HepG2 (cell line): ENCODE data around the gene CLUH. TPM values are rescaled to one million over a fixed set of nuclear protein-coding genes. Genes with fewer than 3 reads are reported as not detected.

Source experiments
- PPARG ChIP-seq: conservative IDR thresholded peaks from 2 replicates; pipeline ENCODE4 v1.6.1; 2016; ENCODE audit warnings: missing biosample characterization, missing genetic modification reagents
- RCOR2 ChIP-seq: IDR thresholded peaks from 2 replicates; pipeline ENCODE4 v1.6.1; 2016; ENCODE audit warnings: missing biosample characterization, missing genetic modification reagents
- SYNCRIP ChIP-seq: fragments of 200-400 bp; formaldehyde crosslinking; IDR thresholded peaks from 2 replicates; pipeline ENCODE4 v1.6.1; 2018; ENCODE audit warnings: mild to moderate bottlenecking, low read depth, low read length; ENCODE audit not compliant: insufficient read depth
- YY1 ChIP-seq: IDR thresholded peaks from 2 replicates; pipeline ENCODE4 v1.6.1; 2011; ENCODE audit warnings: low read length, low read depth, moderate library complexity, mild to moderate bottlenecking; ENCODE audit not compliant: insufficient read depth, insufficient replicate concordance
- ZNF354B ChIP-seq: sonication (generic); formaldehyde crosslinking; IDR thresholded peaks from 2 replicates; pipeline ENCODE4 v1.8.0; 2022; ENCODE audit warnings: mild to moderate bottlenecking, missing genetic modification reagents
- ZNF44 ChIP-seq: sonication (generic); formaldehyde crosslinking; IDR thresholded peaks from 2 replicates; pipeline ENCODE4 v1.5.1; 2020; ENCODE audit warnings: mild to moderate bottlenecking, missing genetic modification reagents
- ZNF652 ChIP-seq: IDR thresholded peaks from 2 replicates; pipeline ENCODE4 v1.6.1; 2016; ENCODE audit warnings: low read depth, borderline replicate concordance
- polyA plus RNA-seq, 8 experiments: library from polyadenylated mRNA; depleted of rRNA in 3 of 8; stranded (reverse) in 7 of 8; unstranded in 1 of 8; fragments of >200 nt; fragmentation: Illumina TruSeq in 4 of 8; extraction: Trizol in 4 of 8; gene quantifications; 2 replicates each; pipeline versions ENCODE4 v1.2.1 to v1.2.3, GENCODE V29; 2011 to 2016; ENCODE audit warnings: low read depth in 4 of 8, missing spikeins in 1 of 8, mixed read lengths in 1 of 8; ENCODE audit not compliant: insufficient read depth in 1 of 8
- total RNA-seq, 5 experiments: library from RNA; depleted of rRNA; stranded (reverse); fragments of >200 nt; fragmentation: Illumina TruSeq; extraction: Trizol; gene quantifications; 2 replicates each; pipeline ENCODE4 v1.2.3, GENCODE V29; 2016; ENCODE audit warnings: low read depth in 1 of 5
- TF ChIP-seq, protein P1 (sequence below): sonication (generic); formaldehyde crosslinking; IDR thresholded peaks from 2 replicates; pipeline ENCODE4 v1.4.0; 2020; ENCODE audit warnings: missing genetic modification reagents, borderline replicate concordance
- TF ChIP-seq, protein P2 (sequence below), 2 experiments: fragments of 450-650 bp in 1 of 2; sonication (generic) in 1 of 2; formaldehyde crosslinking; IDR thresholded peaks; 2 replicates each; pipeline versions ENCODE4 v1.5.0 to v1.8.0; 2020 to 2022; ENCODE audit warnings: mild to moderate bottlenecking in 1 of 2, missing genetic modification reagents in 1 of 2
- TF ChIP-seq, protein P3 (sequence below): sonication (generic); formaldehyde crosslinking; IDR thresholded peaks from 2 replicates; pipeline ENCODE4 v1.5.1; 2020; ENCODE audit warnings: missing genetic modification reagents, mild to moderate bottlenecking, borderline replicate concordance
- TF ChIP-seq, protein P4 (sequence below): sonication (generic); formaldehyde crosslinking; IDR thresholded peaks from 2 replicates; pipeline ENCODE4 v1.4.0; 2020; ENCODE audit warnings: mild to moderate bottlenecking, missing genetic modification reagents
- TF ChIP-seq, protein P5 (sequence below): sonication (generic); formaldehyde crosslinking; IDR thresholded peaks from 2 replicates; pipeline ENCODE4 v1.4.0; 2020; ENCODE audit warnings: missing genetic modification reagents, low read depth, mild to moderate bottlenecking, borderline replicate concordance
- TF ChIP-seq, protein P6 (sequence below): sonication (generic); formaldehyde crosslinking; IDR thresholded peaks from 2 replicates; pipeline ENCODE4 v1.5.0; 2020; ENCODE audit warnings: missing genetic modification reagents
- TF ChIP-seq, protein P7 (sequence below): sonication (generic); formaldehyde crosslinking; IDR thresholded peaks from 2 replicates; pipeline ENCODE4 v1.4.0; 2020; ENCODE audit warnings: mild to moderate bottlenecking, low read depth, missing genetic modification reagents

Gene CLUH
- total and polyA plus RNA-seq, 2 of the 13 experiments (the other 11 are each of a cell fraction or from before 2014, with no cell fraction given), result 30.9 to 60.5 TPM

DNA sequence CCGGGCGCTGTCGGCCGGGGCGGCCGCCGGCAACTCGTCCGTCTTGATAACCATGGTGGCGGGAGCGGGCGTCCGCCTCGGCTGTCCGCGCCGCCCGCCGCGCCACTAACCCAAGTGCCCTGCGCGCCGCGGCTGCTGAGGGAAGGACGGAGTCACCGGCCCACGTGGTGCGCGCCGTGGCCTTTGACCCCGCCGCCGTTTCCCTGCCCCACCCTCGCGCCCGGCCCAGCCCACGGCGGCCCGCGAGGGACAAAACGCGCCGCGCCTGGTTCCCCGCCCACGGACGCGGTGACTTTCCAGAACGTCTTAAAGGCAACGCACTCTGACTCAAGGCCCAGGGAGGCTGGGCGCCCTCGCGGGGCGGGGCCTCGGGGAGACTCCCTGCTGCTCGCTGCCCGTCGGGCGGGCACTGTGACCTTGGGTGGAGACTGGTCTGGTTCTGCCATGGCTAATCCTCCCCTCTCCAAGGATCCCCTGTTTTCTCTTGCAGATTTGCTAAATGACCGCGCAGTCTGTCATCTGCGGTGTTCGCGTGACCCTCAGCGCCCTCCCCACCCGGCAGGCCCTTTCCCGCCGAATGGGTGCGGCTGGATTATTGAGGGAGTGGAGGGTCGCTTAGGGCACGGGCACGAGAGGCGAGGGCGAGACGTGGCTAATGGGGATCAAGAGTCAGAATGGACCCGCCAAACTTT lies at the start of gene CLUH (continued):
- TF ChIP-seq, protein P1, sequence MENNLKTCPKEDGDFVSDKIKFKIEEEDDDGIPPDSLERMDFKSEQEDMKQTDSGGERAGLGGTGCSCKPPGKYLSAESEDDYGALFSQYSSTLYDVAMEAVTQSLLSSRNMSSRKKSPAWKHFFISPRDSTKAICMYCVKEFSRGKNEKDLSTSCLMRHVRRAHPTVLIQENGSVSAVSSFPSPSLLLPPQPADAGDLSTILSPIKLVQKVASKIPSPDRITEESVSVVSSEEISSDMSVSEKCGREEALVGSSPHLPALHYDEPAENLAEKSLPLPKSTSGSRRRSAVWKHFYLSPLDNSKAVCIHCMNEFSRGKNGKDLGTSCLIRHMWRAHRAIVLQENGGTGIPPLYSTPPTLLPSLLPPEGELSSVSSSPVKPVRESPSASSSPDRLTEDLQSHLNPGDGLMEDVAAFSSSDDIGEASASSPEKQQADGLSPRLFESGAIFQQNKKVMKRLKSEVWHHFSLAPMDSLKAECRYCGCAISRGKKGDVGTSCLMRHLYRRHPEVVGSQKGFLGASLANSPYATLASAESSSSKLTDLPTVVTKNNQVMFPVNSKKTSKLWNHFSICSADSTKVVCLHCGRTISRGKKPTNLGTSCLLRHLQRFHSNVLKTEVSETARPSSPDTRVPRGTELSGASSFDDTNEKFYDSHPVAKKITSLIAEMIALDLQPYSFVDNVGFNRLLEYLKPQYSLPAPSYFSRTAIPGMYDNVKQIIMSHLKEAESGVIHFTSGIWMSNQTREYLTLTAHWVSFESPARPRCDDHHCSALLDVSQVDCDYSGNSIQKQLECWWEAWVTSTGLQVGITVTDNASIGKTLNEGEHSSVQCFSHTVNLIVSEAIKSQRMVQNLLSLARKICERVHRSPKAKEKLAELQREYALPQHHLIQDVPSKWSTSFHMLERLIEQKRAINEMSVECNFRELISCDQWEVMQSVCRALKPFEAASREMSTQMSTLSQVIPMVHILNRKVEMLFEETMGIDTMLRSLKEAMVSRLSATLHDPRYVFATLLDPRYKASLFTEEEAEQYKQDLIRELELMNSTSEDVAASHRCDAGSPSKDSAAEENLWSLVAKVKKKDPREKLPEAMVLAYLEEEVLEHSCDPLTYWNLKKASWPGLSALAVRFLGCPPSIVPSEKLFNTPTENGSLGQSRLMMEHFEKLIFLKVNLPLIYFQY (CRISPR knock-in tag), result peak; percentile 64; the same call in 1 of the 2 replicates
- TF ChIP-seq, protein P2, sequence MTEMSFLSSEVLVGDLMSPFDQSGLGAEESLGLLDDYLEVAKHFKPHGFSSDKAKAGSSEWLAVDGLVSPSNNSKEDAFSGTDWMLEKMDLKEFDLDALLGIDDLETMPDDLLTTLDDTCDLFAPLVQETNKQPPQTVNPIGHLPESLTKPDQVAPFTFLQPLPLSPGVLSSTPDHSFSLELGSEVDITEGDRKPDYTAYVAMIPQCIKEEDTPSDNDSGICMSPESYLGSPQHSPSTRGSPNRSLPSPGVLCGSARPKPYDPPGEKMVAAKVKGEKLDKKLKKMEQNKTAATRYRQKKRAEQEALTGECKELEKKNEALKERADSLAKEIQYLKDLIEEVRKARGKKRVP (CRISPR knock-in tag; IDR thresholded peaks at IDR 0.05), result peak in 1 of 2 experiments; percentile 50; a peak in 2 of 4 replicates
- TF ChIP-seq SYNCRIP, result no peak
- peak; percentile 70 for TF ChIP-seq PPARG (CRISPR knock-in tag)
- TF ChIP-seq, protein P3, sequence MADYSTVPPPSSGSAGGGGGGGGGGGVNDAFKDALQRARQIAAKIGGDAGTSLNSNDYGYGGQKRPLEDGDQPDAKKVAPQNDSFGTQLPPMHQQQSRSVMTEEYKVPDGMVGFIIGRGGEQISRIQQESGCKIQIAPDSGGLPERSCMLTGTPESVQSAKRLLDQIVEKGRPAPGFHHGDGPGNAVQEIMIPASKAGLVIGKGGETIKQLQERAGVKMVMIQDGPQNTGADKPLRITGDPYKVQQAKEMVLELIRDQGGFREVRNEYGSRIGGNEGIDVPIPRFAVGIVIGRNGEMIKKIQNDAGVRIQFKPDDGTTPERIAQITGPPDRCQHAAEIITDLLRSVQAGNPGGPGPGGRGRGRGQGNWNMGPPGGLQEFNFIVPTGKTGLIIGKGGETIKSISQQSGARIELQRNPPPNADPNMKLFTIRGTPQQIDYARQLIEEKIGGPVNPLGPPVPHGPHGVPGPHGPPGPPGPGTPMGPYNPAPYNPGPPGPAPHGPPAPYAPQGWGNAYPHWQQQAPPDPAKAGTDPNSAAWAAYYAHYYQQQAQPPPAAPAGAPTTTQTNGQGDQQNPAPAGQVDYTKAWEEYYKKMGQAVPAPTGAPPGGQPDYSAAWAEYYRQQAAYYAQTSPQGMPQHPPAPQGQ (CRISPR knock-in tag), result peak; percentile 36; the same call in 1 of the 2 replicates
- TF ChIP-seq, protein P4, sequence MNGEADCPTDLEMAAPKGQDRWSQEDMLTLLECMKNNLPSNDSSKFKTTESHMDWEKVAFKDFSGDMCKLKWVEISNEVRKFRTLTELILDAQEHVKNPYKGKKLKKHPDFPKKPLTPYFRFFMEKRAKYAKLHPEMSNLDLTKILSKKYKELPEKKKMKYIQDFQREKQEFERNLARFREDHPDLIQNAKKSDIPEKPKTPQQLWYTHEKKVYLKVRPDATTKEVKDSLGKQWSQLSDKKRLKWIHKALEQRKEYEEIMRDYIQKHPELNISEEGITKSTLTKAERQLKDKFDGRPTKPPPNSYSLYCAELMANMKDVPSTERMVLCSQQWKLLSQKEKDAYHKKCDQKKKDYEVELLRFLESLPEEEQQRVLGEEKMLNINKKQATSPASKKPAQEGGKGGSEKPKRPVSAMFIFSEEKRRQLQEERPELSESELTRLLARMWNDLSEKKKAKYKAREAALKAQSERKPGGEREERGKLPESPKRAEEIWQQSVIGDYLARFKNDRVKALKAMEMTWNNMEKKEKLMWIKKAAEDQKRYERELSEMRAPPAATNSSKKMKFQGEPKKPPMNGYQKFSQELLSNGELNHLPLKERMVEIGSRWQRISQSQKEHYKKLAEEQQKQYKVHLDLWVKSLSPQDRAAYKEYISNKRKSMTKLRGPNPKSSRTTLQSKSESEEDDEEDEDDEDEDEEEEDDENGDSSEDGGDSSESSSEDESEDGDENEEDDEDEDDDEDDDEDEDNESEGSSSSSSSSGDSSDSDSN (CRISPR knock-in tag), result peak; percentile 41; the same call in 1 of the 2 replicates
- TF ChIP-seq, protein P5, sequence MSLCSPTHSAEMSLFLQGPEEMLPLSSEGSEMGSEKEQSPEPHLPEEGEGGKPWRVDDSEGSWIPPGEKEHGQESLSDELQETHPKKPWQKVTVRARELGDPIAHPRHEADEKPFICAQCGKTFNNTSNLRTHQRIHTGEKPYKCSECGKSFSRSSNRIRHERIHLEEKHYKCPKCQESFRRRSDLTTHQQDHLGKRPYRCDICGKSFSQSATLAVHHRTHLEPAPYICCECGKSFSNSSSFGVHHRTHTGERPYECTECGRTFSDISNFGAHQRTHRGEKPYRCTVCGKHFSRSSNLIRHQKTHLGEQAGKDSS, result peak; percentile 62; the same call in 1 of the 2 replicates
- no peak for TF ChIP-seq RCOR2 (CRISPR knock-in tag)
- TF ChIP-seq, protein P6, sequence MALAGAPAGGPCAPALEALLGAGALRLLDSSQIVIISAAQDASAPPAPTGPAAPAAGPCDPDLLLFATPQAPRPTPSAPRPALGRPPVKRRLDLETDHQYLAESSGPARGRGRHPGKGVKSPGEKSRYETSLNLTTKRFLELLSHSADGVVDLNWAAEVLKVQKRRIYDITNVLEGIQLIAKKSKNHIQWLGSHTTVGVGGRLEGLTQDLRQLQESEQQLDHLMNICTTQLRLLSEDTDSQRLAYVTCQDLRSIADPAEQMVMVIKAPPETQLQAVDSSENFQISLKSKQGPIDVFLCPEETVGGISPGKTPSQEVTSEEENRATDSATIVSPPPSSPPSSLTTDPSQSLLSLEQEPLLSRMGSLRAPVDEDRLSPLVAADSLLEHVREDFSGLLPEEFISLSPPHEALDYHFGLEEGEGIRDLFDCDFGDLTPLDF (CRISPR knock-in tag), result peak; percentile 78; the same call in 1 of the 2 replicates
- no peak for TF ChIP-seq ZNF44
- TF ChIP-seq ZNF652 (CRISPR knock-in tag), result no peak
- TF ChIP-seq ZNF354B (CRISPR knock-in tag), result no peak
- TF ChIP-seq YY1, result peak; percentile 69
- TF ChIP-seq, protein P7, sequence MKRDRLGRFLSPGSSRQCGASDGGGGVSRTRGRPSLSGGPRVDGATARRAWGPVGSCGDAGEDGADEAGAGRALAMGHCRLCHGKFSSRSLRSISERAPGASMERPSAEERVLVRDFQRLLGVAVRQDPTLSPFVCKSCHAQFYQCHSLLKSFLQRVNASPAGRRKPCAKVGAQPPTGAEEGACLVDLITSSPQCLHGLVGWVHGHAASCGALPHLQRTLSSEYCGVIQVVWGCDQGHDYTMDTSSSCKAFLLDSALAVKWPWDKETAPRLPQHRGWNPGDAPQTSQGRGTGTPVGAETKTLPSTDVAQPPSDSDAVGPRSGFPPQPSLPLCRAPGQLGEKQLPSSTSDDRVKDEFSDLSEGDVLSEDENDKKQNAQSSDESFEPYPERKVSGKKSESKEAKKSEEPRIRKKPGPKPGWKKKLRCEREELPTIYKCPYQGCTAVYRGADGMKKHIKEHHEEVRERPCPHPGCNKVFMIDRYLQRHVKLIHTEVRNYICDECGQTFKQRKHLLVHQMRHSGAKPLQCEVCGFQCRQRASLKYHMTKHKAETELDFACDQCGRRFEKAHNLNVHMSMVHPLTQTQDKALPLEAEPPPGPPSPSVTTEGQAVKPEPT (CRISPR knock-in tag), result peak; percentile 55
